Stimulated activated CD8-positive, alpha-beta memory T cell treated with anti-CD3 and anti-CD28 coated beads, Interleukin-12 subunit alpha, Interleukin-12 subunit beta, amount 100 ng/mL, for 4 hours (primary cell): ENCODE measurements around the gene ITGA6.
A peak's percentile ranks its signal among the peaks of the same experiment; 100 is the strongest.

Experiments used
- DNase-seq: peaks from one replicate; pipeline ENCODE4 v3.0.0-alpha.2; 2020; ENCODE audit warnings: low read depth

ITGA6 gene

GRCh38 chr2:172440795-172441194 is 13.4 kb downstream of the ITGA6 start:
- DNase-seq: no peak

GRCh38 chr2:172442072-172442895 is 14.9 kb downstream of the ITGA6 start:
- no peak for DNase-seq

GRCh38 chr2:172445851-172446250 is 18.5 kb downstream of the ITGA6 start:
- no peak for DNase-seq

GRCh38 chr2:172446474-172447063 is 19.2 kb downstream of the ITGA6 start:
- no peak for DNase-seq

- DNase-seq: no peak
These were observed 20.6 kb downstream of the ITGA6 start for GRCh38 chr2:172447811-172448493.

GRCh38 chr2:172448544-172449267 is 21.3 kb downstream of the ITGA6 start:
- DNase-seq: no peak

GRCh38 chr2:172449911-172450550 is 22.6 kb downstream of the ITGA6 start:
- no peak for DNase-seq

GRCh38 chr2:172451923-172452322 is 24.5 kb downstream of the ITGA6 start:
- DNase-seq: no peak

- no peak for DNase-seq
These were observed 25.5 kb downstream of the ITGA6 start for GRCh38 chr2:172452845-172453244.

GRCh38 chr2:172454404-172455120 is 27.2 kb downstream of the ITGA6 start:
- no peak for DNase-seq

- DNase-seq: no peak
These were observed 27.7 kb downstream of the ITGA6 start for GRCh38 chr2:172455121-172455515.

GRCh38 chr2:172456002-172456401 is 28.6 kb downstream of the ITGA6 start:
- DNase-seq: no peak

GRCh38 chr2:172457536-172457935 is 30.1 kb downstream of the ITGA6 start:
- no peak for DNase-seq

- DNase-seq: no peak
These were observed 31.3 kb downstream of the ITGA6 start for GRCh38 chr2:172458561-172459124.

GRCh38 chr2:172460780-172461201 is 33.4 kb downstream of the ITGA6 start:
- DNase-seq: no peak

GRCh38 chr2:172461591-172462372 is 34.4 kb downstream of the ITGA6 start:
- peak; percentile 61 for DNase-seq

- no peak for DNase-seq
These were observed 35.0 kb downstream of the ITGA6 start for GRCh38 chr2:172462373-172462848.

GRCh38 chr2:172462849-172463381 is 35.5 kb downstream of the ITGA6 start:
- DNase-seq: no peak

GRCh38 chr2:172464400-172465129 is 37.2 kb downstream of the ITGA6 start:
- DNase-seq: no peak
